ENCODE data around the gene RAB7A. TPM values are rescaled to one million over a fixed set of nuclear protein-coding genes. Genes with fewer than 3 reads are reported as not detected.

RAB7A gene
- total and polyA plus RNA-seq, 2 of the 13 experiments (the other 11 are each of a cell fraction or from before 2014, with no cell fraction given) = 26.5 to 182 TPM

DNA sequence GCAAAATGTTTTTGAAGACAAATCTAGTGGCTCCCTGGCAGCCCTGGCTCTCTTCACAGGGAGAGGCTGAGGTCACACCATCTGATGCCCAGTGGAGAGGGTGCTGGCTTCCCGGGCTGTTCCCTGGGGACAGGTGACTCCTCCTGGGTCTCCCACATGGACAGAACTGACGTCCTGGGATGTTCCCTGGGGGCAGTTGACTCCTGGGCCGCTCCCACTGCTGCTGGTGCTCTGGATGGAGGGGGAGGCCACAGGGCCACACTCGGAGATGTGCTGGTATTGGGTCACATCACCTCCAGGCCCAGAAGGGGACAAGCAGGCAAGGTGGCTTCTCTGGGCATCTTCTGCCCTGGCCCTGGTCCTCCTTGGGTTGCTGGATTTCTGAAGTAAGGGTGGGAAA is 125.6 kb downstream of the RAB7A start:
- POLR2A ChIA-PET = no interaction called here
- no peaks in the 10 kb centered on the region for H4K20me1 ChIP-seq (ENCODE audit: insufficient read depth, low read length)
- CTCF ChIA-PET (ENCODE audit: low intra/inter-chr PET ratio, low total read pairs) = no interaction called here
- no peak overlapping the region for H2AFZ ChIP-seq (ENCODE audit: low read length)
- no peaks in the 10 kb centered on the region for H3K36me3 ChIP-seq (replicated peaks in 1 of 2; ENCODE audit: control insufficient read depth in 1 of 2, insufficient read depth in 2 of 2, low read length in 2 of 2)
- no peak overlapping the region for H3K4me3 ChIP-seq (replicated peaks in 1 of 3; ENCODE audit: insufficient read depth in 1 of 3, low read depth in 2 of 3, low read length in 3 of 3)
- peaks cover 29% of the 10 kb centered on the region for H3K9me3 ChIP-seq (ENCODE audit: low read length)
- DNase-seq (ENCODE audit: low spot score) (no peak), ATAC-seq (no peak), FAIRE-seq (no peak)
- H3K9ac ChIP-seq (ENCODE audit: insufficient read depth, low read depth, low read length) = no peak overlapping the region
- in situ Hi-C loops (cut with HindIII; ENCODE audit: extremely low pct_ligation_motif_present, low pct_unique_long_range_greater_than_20kb) (no loop called here), intact Hi-C loops (cut with micrococcal nuclease; ENCODE audit: unreplicated experiment) (no loop called here)
- no CpG with 5 or more reads among the region's 4 CpGs for WGBS (ENCODE audit: low lambda C conversion rate)
- H3K27me3 ChIP-seq (ENCODE audit: control insufficient read depth in 1 of 2, insufficient read depth in 2 of 2, low read length in 2 of 2) = peaks cover 0 to 2% of the 10 kb centered on the region in 2 experiments; a peak in 2 of 5 replicates
- no TSS peak for BruUV-seq (replicated peaks)
- H3K4me2 ChIP-seq (ENCODE audit: low read depth, low read length) = no peak overlapping the region
- H3K27ac ChIP-seq (ENCODE audit: extremely low read length, insufficient read depth, low read length) = no peak overlapping the region
- no peak for TF ChIP-seq PAWR (CRISPR knock-in tag; IDR thresholded peaks at IDR 0.05; ENCODE audit: borderline replicate concordance)
- no peak for TF ChIP-seq ZBTB21 (CRISPR knock-in tag; IDR thresholded peaks at IDR 0.05)
- TF ChIP-seq RCOR2 (CRISPR knock-in tag; IDR thresholded peaks at IDR 0.05) = no peak
- no peak for TF ChIP-seq GABPA (IDR thresholded peaks at IDR 0.05; ENCODE audit: low read depth, low read length)
- TF ChIP-seq GABPA (CRISPR knock-in tag; IDR thresholded peaks at IDR 0.05; ENCODE audit: low read depth) = no peak
- no peaks in the 10 kb centered on the region for H3K79me2 ChIP-seq (ENCODE audit: insufficient read depth, low read length)
- H3K4me1 ChIP-seq (ENCODE audit: insufficient read depth, low read length) = peaks cover 14% of the 10 kb centered on the region

DNA sequence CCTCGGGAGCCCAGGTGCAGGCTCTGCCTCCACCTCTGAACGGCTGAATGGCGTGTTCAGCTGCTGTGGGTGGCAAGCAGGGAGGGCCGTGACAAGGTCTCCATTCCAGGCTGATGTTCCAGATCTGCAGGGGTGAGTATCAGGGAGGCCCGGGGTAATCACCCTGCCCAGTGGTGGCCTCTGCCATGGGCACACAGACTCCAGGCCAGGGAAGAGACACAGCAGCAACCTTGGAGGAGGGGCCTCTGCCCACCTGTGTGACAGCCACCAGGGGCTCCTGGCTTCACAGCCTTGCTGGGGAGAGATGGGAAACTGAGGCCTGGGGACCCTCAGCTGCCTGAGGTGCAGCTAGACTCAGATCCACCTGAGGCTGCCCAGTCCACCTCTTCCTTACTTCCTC is 127.8 kb downstream of the RAB7A start:
- CTCF ChIA-PET (ENCODE audit: low intra/inter-chr PET ratio, low total read pairs) = no interaction called here
- no peaks in the 10 kb centered on the region for H3K79me2 ChIP-seq (ENCODE audit: insufficient read depth, low read length)
- in situ Hi-C loops (cut with HindIII; ENCODE audit: extremely low pct_ligation_motif_present, low pct_unique_long_range_greater_than_20kb) = no loop called here

More for the DNA sequence above, 127.8 kb downstream of the RAB7A start:
- BruUV-seq (replicated peaks) = no TSS peak
- peaks cover 14% of the 10 kb centered on the region for H3K4me1 ChIP-seq (ENCODE audit: insufficient read depth, low read length)
- FAIRE-seq (no peak), ATAC-seq (no peak), DNase-seq (ENCODE audit: low spot score) (no peak)
- peaks cover 37% of the 10 kb centered on the region for H3K9me3 ChIP-seq (ENCODE audit: low read length)
- H3K4me3 ChIP-seq (replicated peaks in 1 of 3; ENCODE audit: insufficient read depth in 1 of 3, low read depth in 2 of 3, low read length in 3 of 3) = no peak overlapping the region
- H3K27ac ChIP-seq (ENCODE audit: extremely low read length, insufficient read depth, low read length) = no peak overlapping the region
- TF ChIP-seq, protein P1, sequence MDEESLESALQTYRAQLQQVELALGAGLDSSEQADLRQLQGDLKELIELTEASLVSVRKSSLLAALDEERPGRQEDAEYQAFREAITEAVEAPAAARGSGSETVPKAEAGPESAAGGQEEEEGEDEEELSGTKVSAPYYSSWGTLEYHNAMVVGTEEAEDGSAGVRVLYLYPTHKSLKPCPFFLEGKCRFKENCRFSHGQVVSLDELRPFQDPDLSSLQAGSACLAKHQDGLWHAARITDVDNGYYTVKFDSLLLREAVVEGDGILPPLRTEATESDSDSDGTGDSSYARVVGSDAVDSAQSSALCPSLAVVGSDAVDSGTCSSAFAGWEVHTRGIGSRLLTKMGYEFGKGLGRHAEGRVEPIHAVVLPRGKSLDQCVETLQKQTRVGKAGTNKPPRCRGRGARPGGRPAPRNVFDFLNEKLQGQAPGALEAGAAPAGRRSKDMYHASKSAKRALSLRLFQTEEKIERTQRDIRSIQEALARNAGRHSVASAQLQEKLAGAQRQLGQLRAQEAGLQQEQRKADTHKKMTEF (CRISPR knock-in tag; IDR thresholded peaks at IDR 0.05) = no peak
- TF ChIP-seq, protein P2, sequence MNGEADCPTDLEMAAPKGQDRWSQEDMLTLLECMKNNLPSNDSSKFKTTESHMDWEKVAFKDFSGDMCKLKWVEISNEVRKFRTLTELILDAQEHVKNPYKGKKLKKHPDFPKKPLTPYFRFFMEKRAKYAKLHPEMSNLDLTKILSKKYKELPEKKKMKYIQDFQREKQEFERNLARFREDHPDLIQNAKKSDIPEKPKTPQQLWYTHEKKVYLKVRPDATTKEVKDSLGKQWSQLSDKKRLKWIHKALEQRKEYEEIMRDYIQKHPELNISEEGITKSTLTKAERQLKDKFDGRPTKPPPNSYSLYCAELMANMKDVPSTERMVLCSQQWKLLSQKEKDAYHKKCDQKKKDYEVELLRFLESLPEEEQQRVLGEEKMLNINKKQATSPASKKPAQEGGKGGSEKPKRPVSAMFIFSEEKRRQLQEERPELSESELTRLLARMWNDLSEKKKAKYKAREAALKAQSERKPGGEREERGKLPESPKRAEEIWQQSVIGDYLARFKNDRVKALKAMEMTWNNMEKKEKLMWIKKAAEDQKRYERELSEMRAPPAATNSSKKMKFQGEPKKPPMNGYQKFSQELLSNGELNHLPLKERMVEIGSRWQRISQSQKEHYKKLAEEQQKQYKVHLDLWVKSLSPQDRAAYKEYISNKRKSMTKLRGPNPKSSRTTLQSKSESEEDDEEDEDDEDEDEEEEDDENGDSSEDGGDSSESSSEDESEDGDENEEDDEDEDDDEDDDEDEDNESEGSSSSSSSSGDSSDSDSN (CRISPR knock-in tag; IDR thresholded peaks at IDR 0.05) = no peak
- TF ChIP-seq ZKSCAN8 (CRISPR knock-in tag; IDR thresholded peaks at IDR 0.05; ENCODE audit: borderline replicate concordance) = no peak
- TF ChIP-seq, protein P3, sequence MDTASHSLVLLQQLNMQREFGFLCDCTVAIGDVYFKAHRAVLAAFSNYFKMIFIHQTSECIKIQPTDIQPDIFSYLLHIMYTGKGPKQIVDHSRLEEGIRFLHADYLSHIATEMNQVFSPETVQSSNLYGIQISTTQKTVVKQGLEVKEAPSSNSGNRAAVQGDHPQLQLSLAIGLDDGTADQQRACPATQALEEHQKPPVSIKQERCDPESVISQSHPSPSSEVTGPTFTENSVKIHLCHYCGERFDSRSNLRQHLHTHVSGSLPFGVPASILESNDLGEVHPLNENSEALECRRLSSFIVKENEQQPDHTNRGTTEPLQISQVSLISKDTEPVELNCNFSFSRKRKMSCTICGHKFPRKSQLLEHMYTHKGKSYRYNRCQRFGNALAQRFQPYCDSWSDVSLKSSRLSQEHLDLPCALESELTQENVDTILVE (CRISPR knock-in tag; IDR thresholded peaks at IDR 0.05) = no peak
- TF ChIP-seq ZNF33A (CRISPR knock-in tag; IDR thresholded peaks at IDR 0.05; ENCODE audit: borderline replicate concordance) = no peak
- TF ChIP-seq, protein P4, sequence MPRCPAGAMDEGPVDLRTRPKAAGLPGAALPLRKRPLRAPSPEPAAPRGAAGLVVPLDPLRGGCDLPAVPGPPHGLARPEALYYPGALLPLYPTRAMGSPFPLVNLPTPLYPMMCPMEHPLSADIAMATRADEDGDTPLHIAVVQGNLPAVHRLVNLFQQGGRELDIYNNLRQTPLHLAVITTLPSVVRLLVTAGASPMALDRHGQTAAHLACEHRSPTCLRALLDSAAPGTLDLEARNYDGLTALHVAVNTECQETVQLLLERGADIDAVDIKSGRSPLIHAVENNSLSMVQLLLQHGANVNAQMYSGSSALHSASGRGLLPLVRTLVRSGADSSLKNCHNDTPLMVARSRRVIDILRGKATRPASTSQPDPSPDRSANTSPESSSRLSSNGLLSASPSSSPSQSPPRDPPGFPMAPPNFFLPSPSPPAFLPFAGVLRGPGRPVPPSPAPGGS (CRISPR knock-in tag; IDR thresholded peaks at IDR 0.05) = no peak
- TF ChIP-seq HDAC1 (CRISPR knock-in tag; IDR thresholded peaks at IDR 0.05) = no peak
- no peak for TF ChIP-seq ZSCAN22 (CRISPR knock-in tag; IDR thresholded peaks at IDR 0.05)
- H3K27me3 ChIP-seq (ENCODE audit: control insufficient read depth in 1 of 2, insufficient read depth in 2 of 2, low read length in 2 of 2) = no peaks in the 10 kb centered on the region; a peak in 1 of 5 replicates
- no peak overlapping the region for H2AFZ ChIP-seq (ENCODE audit: low read length)
- no CpG with 5 or more reads among the region's 5 CpGs for WGBS (ENCODE audit: low lambda C conversion rate)
- H3K36me3 ChIP-seq (replicated peaks in 1 of 2; ENCODE audit: control insufficient read depth in 1 of 2, insufficient read depth in 2 of 2, low read length in 2 of 2) = no peaks in the 10 kb centered on the region
- intact Hi-C loops (cut with micrococcal nuclease; ENCODE audit: unreplicated experiment) = no loop called here
- H3K9ac ChIP-seq (ENCODE audit: insufficient read depth, low read depth, low read length) = no peak overlapping the region
- POLR2A ChIA-PET = no interaction called here
- no peak overlapping the region for H3K4me2 ChIP-seq (ENCODE audit: low read depth, low read length)
- H4K20me1 ChIP-seq (ENCODE audit: insufficient read depth, low read length) = no peaks in the 10 kb centered on the region
